ENCODE results near the gene BRD9.
"Not testable (repeated sequence)": the region's sequence is repeated elsewhere in the genome, so short reads cannot be mapped to it uniquely, and the experiment has no call there.

The BRD9 gene

DNA sequence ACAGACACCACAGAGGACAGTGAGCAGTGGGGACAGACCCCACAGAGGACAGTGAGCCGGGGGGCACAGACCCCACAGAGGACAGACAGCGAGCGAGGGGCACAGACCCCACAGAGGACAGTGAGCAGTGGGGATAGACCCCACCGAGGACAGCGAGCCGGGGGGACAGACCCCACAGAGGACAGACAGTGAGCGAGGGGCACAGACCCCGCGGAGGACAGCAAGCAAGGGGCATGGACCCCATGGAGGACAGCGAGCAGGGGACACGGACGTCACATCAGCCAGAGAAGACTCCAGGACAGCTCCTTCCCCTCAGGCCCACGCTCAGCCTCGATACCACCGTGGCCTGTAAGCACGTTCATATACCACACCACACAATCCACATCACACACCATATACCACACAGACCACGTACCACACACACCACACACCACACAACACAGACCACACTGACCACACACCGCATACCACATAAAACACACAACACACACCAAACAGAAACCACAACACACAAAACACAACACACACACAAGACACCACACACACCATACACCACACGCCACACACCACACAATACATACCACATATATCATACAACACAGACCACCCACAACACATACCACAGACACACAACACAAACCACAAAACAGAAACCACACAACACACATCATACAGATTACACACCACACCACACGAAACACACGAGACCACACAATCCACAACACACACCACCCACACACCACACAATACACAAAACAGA lies 36.6 kb downstream of the BRD9 start:
- Histone ChIP-seq H3K9me3 (ENCODE audit: control insufficient read depth, low read length) (no peaks in the 10 kb centered on the region), H3K4me3 (ENCODE audit: extremely low read depth, insufficient read depth, low read length, poor library complexity, severe bottlenecking) (no peak overlapping the region), H3K4me1 (ENCODE audit: control insufficient read depth, insufficient read depth, low read length, poor library complexity, severe bottlenecking) (peaks cover 2% of the 10 kb centered on the region), H3K27ac (ENCODE audit: low read depth, low read length, severe bottlenecking) (no peak overlapping the region), H3K36me3 (ENCODE audit: control insufficient read depth, insufficient read depth, low read length) (no peaks in the 10 kb centered on the region)
- WGBS, 2 experiments (ENCODE audit: insufficient coverage in 2 of 2): 85 to 88% methylated on average over 17 to 21 of the region's 21 CpGs

DNA sequence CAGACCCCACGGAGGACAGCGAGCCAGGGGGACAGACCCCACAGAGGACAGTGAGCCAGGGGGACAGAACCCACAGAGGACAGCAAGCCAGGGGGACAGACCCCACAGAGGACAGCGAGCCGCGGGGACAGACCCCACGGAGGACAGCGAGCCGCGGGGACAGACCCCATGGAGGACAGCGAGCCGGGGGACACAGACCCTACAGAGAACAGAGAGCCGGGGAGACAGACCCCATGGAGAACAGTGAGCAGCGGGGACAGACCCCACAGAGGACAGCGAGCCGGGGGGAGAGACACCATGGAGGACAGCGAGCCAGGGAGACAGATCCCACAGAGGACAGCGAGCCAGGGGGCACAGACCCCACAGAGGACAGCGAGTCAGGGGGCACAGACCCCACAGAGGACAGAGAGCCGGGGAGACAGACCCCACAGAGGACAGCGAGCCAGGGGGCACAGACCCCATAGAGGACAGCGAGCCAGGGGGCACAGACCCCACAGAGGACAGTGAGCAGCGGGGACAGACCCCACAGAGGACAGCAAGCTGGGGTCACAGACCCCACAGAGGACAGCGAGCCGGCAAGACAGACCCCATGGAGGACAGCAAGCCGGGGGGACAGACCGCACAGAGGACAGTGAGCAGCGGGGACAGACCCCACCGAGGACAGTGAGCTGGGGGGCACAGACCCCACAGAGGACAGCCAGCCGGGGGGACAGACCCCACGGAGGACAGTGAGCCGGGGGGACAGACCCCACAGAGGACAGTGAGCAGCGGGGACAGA lies 37.4 kb downstream of the BRD9 start:
- peaks cover 4% of the 10 kb centered on the region for H3K4me1 ChIP-seq (ENCODE audit: control insufficient read depth, insufficient read depth, low read length, poor library complexity, severe bottlenecking)
- 89 to 93% methylated on average over 31 to 32 of the region's 32 CpGs for WGBS, 2 experiments (ENCODE audit: insufficient coverage in 2 of 2)
- H3K4me3 ChIP-seq (ENCODE audit: extremely low read depth, insufficient read depth, low read length, poor library complexity, severe bottlenecking): no peak overlapping the region
- H3K9me3 ChIP-seq (ENCODE audit: control insufficient read depth, low read length): no peaks in the 10 kb centered on the region
- H3K27ac ChIP-seq (ENCODE audit: low read depth, low read length, severe bottlenecking): no peak overlapping the region
- no peaks in the 10 kb centered on the region for H3K36me3 ChIP-seq (ENCODE audit: control insufficient read depth, insufficient read depth, low read length)

DNA sequence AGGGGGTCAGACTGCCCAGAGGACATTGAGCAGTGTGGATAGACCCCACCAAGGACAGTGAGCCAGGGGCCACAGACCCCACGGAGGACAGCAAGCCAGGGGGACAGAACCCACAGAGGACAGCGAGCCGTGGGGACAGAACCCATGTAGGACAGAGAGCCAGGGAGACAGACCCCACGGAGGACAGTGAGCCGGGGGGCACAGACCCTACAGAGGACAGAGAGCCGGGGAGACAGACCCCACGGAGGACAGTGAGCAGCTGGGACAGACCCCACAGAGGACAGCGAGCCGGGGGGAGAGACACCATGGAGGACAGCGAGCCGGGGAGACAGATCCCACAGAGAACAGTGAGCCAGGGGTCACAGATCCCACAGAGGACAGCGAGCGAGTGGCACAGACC lies 38.4 kb downstream of the BRD9 start:
- Histone ChIP-seq H3K36me3 (ENCODE audit: control insufficient read depth, insufficient read depth, low read length) (no peaks in the 10 kb centered on the region), H3K4me1 (ENCODE audit: control insufficient read depth, insufficient read depth, low read length, poor library complexity, severe bottlenecking) (peaks cover 9% of the 10 kb centered on the region), H3K9me3 (ENCODE audit: control insufficient read depth, low read length) (no peaks in the 10 kb centered on the region), H3K27ac (ENCODE audit: low read depth, low read length, severe bottlenecking) (no peak overlapping the region), H3K4me3 (ENCODE audit: extremely low read depth, insufficient read depth, low read length, poor library complexity, severe bottlenecking) (no peak overlapping the region)
- 89 to 91% methylated on average over 11 to 13 of the region's 13 CpGs for WGBS, 2 experiments (ENCODE audit: insufficient coverage in 2 of 2)

DNA sequence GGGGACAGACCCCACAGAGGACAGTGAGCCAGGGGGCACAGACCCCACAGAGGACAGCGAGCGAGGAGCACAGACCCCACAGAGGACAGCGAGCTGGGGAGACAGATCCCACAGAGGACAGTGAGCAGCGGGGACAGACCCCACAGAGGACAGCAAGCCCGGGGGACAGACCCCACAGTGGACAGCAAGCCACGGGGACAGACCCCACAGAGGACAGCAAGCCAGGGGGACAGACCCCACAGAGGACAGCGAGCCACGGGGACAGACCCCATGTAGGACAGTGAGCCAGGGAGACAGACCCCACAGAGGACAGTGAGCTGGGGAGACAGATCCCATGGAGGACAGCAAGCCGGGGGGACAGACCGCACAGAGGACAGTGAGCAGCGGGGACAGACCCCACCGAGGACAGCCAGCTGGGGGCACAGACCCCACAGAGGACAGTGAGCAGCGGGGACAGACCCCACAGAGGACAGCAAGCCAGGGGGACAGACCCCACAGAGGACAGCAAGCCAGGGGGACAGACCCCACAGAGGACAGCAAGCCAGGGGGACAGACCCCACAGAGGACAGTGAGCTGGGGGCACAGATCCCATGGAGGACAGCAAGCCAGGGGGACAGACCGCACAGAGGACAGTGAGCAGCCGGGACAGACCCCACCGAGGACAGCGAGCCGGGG lies 39.0 kb downstream of the BRD9 start:
- H3K4me1 ChIP-seq (ENCODE audit: control insufficient read depth, insufficient read depth, low read length, poor library complexity, severe bottlenecking); H3K9me3 ChIP-seq (ENCODE audit: control insufficient read depth, low read length); H3K27ac ChIP-seq (ENCODE audit: low read depth, low read length, severe bottlenecking); H3K4me3 ChIP-seq (ENCODE audit: extremely low read depth, insufficient read depth, low read length, poor library complexity, severe bottlenecking); H3K36me3 ChIP-seq (ENCODE audit: control insufficient read depth, insufficient read depth, low read length): not testable (repeated sequence)
- WGBS, 2 experiments (ENCODE audit: insufficient coverage in 2 of 2): 88 to 91% methylated on average over 14 of the region's 18 CpGs

DNA sequence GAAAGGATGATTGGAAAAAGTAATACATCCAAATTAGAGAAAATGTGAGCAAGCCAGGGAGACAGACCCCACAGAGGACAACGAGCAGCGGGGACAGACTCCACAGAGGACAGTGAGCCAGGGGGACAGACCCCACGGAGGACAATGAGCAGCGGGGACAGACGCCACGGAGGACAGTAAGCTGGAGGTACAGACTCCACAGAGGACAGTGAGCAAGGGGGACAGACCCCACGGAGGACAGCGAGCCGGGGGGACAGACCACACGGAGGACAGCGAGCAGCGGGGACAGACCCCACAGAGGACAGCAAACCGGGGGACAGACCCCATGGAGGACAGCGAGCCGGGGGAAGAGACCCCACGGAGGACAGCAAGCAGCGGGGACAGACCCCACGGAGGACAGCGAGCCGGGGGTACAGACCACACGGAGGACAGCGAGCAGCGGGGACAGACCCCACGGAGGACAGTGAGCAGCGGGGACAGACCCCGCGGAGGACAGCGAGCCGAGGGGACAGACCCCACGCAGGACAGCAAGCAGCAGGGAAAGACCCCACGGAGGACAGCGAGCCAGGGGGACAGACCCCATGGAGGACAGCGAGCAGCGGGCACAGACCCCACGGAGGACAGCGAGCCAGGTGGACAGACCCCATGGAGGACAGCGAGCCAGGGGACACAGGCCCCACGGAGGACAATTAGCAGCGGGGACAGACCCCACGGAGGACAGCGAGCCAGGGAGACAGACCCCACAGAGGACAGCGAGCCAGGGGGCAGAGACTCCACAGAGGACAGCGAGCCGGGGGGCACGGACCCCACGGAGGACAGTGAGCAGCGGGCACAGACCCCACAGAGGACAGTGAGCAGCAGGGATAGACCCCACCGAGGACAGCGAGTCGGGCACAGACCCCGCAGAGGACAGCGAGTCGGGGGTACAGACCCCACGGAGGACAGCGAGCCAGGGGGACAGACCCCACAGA lies 39.9 kb downstream of the BRD9 start:
- no peaks in the 10 kb centered on the region for H3K9me3 ChIP-seq (ENCODE audit: control insufficient read depth, low read length)
- H3K27ac ChIP-seq (ENCODE audit: low read depth, low read length, severe bottlenecking): no peak overlapping the region
- WGBS, 2 experiments (ENCODE audit: insufficient coverage in 2 of 2): 94 to 96% methylated on average over 54 to 55 of the region's 55 CpGs
- H3K4me1 ChIP-seq (ENCODE audit: control insufficient read depth, insufficient read depth, low read length, poor library complexity, severe bottlenecking): peaks cover 9% of the 10 kb centered on the region
- H3K4me3 ChIP-seq (ENCODE audit: extremely low read depth, insufficient read depth, low read length, poor library complexity, severe bottlenecking): no peak overlapping the region
- no peaks in the 10 kb centered on the region for H3K36me3 ChIP-seq (ENCODE audit: control insufficient read depth, insufficient read depth, low read length)

DNA sequence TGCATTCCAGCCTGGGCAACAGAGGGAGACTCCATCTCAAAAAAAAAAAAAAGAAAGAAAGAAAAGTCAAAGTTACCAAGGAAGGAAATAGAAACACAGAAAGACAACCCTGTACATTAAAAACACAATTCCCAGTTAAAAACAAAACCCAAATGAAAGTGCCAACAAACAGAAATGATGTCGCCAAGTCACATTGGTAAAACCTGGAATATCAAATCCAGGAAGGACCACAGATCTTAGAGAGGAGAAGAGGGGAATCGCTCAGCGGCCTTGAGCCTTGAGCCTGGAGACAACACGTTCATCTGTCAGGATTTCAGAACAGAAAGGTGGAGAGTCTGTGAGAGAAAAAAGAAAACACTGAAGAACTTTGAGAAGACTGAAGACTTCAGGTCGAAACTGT lies 40.6 kb downstream of the BRD9 start:
- 78 to 90% methylated on average over 5 of the region's 5 CpGs for WGBS, 2 experiments (ENCODE audit: insufficient coverage in 2 of 2)
- H3K27ac ChIP-seq (ENCODE audit: low read depth, low read length, severe bottlenecking): no peak overlapping the region
- no peak overlapping the region for H3K4me3 ChIP-seq (ENCODE audit: extremely low read depth, insufficient read depth, low read length, poor library complexity, severe bottlenecking)
- no peaks in the 10 kb centered on the region for H3K9me3 ChIP-seq (ENCODE audit: control insufficient read depth, low read length)
- H3K4me1 ChIP-seq (ENCODE audit: control insufficient read depth, insufficient read depth, low read length, poor library complexity, severe bottlenecking): peaks cover 9% of the 10 kb centered on the region
- H3K36me3 ChIP-seq (ENCODE audit: control insufficient read depth, insufficient read depth, low read length): no peaks in the 10 kb centered on the region

DNA sequence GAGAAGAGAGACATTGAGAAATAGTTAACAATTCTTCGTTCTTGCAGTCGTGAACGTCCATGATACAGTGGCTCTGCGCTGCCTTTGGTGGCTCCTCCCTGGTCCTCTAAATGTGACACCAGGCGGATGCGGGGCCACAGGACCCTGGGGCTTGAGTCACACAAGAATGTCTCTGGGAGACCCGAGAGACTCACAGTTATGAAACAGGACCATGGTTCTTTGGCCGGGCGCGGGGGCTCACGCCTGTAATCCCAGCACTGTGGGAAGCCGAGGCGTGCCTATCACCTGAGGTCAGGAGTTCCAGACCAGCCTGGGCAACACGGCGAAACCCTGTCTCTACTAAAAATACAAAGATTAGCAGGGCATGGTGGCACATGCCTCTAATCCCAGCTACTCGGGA lies 41.0 kb downstream of the BRD9 start:
- Histone ChIP-seq H3K4me3 (ENCODE audit: extremely low read depth, insufficient read depth, low read length, poor library complexity, severe bottlenecking) (no peak overlapping the region), H3K36me3 (ENCODE audit: control insufficient read depth, insufficient read depth, low read length) (no peaks in the 10 kb centered on the region), H3K9me3 (ENCODE audit: control insufficient read depth, low read length) (no peaks in the 10 kb centered on the region), H3K27ac (ENCODE audit: low read depth, low read length, severe bottlenecking) (no peak overlapping the region), H3K4me1 (ENCODE audit: control insufficient read depth, insufficient read depth, low read length, poor library complexity, severe bottlenecking) (peaks cover 9% of the 10 kb centered on the region)
- WGBS, 2 experiments (ENCODE audit: insufficient coverage in 2 of 2): 87 to 92% methylated on average over 16 of the region's 16 CpGs

DNA sequence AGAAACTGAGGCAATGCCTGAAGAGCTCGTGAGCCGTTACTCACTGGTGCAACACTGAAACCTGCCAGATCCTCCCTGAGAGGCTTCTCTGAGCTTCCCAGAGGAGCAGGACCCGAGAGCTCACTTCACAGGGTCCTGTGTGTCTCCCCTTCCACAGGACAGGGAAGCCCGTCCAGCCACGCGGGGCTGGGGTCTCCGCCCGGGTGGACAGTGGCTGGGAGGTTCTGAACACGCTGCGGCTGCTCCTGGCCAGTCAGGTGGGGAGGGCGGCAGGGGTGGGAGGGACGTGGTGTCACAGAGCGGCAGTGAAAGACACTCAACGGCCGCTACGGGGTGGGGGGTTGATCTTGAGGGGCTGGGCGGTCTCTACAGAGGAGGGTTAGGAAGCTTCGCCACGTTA lies 41.5 kb downstream of the BRD9 start:
- H3K4me1 ChIP-seq (ENCODE audit: control insufficient read depth, insufficient read depth, low read length, poor library complexity, severe bottlenecking): peaks cover 9% of the 10 kb centered on the region
- WGBS, 2 experiments (ENCODE audit: insufficient coverage in 2 of 2): 74 to 84% methylated on average over 10 to 15 of the region's 19 CpGs
- H3K27ac ChIP-seq (ENCODE audit: low read depth, low read length, severe bottlenecking): no peak overlapping the region
- no peak overlapping the region for H3K4me3 ChIP-seq (ENCODE audit: extremely low read depth, insufficient read depth, low read length, poor library complexity, severe bottlenecking)
- H3K36me3 ChIP-seq (ENCODE audit: control insufficient read depth, insufficient read depth, low read length): no peaks in the 10 kb centered on the region
- no peaks in the 10 kb centered on the region for H3K9me3 ChIP-seq (ENCODE audit: control insufficient read depth, low read length)

DNA sequence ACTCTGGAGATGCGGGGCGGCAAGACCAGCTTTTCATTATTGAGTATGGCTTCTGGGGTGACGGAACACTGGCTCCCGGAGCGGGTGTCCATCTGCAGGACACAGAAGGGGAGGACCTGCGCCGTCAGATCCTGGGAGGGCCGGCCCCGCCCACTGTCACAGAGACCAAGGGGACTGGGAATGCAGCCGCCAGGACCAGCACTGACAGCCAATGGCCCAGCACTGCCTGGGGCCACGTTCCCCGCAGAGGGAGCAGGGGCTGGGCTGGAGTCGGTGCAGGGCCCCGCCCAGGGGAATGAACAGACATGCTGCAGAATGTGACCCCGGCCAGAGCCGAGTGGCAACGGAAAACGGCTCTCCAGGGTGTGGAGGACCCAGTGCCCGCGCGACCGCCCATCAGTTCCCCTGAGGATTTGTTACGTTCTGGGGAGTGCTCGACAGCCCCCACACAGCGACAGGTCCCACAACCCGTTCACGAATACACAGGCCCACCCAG lies 42.0 kb downstream of the BRD9 start, which contains the start of gene ZDHHC11:
TSS of gene ZDHHC11 (minus strand) at position 476 of the 496 bp plus-strand sequence. CDS start at position 92, 384 bp downstream.
- H3K9me3 ChIP-seq (ENCODE audit: control insufficient read depth, low read length): no peaks in the 10 kb centered on the region
- 61 to 64% methylated on average over 25 to 27 of the region's 27 CpGs for WGBS, 2 experiments (ENCODE audit: insufficient coverage in 2 of 2)
- no peak within 1 kb of the TSS for H3K27ac ChIP-seq (ENCODE audit: low read depth, low read length, severe bottlenecking)
- H3K36me3 ChIP-seq (ENCODE audit: control insufficient read depth, insufficient read depth, low read length): no peaks in the 10 kb centered on the region
- H3K4me1 ChIP-seq (ENCODE audit: control insufficient read depth, insufficient read depth, low read length, poor library complexity, severe bottlenecking): peaks cover 9% of the 10 kb centered on the region
- H3K4me3 ChIP-seq (ENCODE audit: extremely low read depth, insufficient read depth, low read length, poor library complexity, severe bottlenecking): no peak within 1 kb of the TSS

Measured in mesodermal cell (in vitro differentiated cells).